Adrenal gland (tissue), 5 donors: ENCODE results near the gene ITM2C.

Experiments
- CTCF ChIP-seq, 6 experiments: fragments of 450-650 bp in 4 of 6; fragments of 200-600 bp in 2 of 6; sonication (generic) in 1 of 6; IDR thresholded peaks; 1 replicate in 5 of 6; 2 replicates in 1 of 6; pipeline versions ENCODE4 v1.5.1 to v1.8.0; 2016 to 2021; ENCODE audit warnings: antibody characterized with exemption in 6 of 6, mild to moderate bottlenecking in 2 of 6, moderate library complexity in 1 of 6
- POLR2A ChIP-seq, 2 donors: fragments of 450-650 bp; IDR thresholded peaks; one replicate each; pipeline ENCODE4 v1.6.1; 2017; ENCODE audit warnings: antibody characterized with exemption in 2 of 2, mild to moderate bottlenecking in 2 of 2, moderate library complexity in 1 of 2
- donor health status: DM: no; HTN: no; CAD: no.

GRCh38 chr2:230925443-230925878 lies 60.7 kb downstream of the ITM2C start:
- TF ChIP-seq POLR2A (IDR thresholded peaks at IDR 0.05) (no peak), CTCF (IDR thresholded peaks at IDR 0.05) (no peak)
